HG03139 (cell line): ENCODE measurements around the gene MAML3.
"Not testable (repeated sequence)": the region's sequence is repeated elsewhere in the genome, so short reads cannot be mapped to it uniquely, and the experiment has no call there.

ENCODE experiments used
- ATAC-seq: cut with Tn5 transposase; IDR thresholded peaks from one replicate; pipeline ENCODE4 v1.9.1; 2021; ENCODE audit not compliant: unreplicated experiment

MAML3 gene

DNA sequence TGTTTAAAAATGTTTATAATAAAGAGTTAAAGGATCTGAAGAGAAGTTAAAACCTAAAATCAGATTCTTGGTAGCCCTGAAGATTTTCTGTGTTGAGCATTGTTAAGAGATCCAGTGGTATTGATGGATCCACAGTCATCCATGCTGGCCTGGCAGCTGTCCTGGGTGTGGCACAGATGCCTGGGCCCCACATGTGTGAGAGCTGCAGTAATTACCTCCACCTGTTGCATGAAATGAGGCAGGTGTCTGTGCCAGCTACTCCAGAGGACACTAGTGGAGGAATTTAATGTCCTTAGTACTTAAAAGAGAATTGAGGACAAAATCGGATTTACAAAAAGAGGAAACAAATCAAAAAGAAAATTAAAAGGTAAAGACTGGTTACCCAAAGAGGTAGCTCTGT lies 444.3 kb downstream of the MAML3 start:
- no peak for ATAC-seq

DNA sequence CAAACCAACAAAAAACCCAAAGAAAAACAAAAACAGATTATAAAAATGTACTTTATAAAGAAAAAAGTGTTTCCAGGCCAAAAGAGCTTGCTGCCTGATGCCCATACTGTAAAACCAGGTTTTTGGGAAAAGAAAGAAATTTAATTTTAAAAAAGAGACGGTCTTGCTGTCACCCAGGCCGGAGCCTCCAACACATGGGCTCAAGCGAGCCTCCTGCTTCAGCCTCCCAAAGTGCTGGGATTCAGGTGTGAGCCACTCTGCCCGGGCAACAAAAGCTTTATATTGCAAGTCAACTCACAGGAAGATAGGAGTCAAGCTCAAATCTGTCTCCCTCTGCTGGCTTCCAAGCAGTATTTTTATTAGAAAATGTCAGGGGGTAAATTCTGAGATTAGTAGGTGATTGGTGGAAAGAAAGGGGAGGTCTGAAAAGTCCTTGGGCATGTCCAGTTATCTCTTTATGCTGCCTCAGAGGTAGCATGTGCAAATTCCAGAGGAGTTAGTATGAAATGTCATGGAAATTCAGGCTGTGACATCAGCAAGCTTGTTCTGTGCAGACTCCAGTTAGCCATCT lies 449.0 kb downstream of the MAML3 start:
- no peak for ATAC-seq

DNA sequence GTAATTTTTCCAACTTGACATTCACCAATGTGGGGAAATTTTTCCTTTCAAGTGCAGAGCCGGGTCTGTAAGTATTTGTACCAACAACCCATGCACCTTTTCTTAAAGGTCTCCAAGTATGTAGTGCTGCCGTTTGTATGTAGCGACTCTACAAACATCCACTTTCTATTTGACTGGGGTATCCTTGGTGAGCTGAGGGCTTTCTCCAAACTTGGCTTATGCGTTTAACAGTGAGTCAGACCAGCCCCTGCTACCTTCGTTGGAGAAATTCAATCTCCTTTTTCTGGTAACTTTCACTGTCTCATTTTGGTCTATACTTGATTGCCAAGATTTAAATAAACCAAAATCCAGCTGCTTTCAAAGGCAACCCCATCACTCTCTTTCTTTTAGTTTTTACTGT lies 453.4 kb downstream of the MAML3 start:
- no peak for ATAC-seq

DNA sequence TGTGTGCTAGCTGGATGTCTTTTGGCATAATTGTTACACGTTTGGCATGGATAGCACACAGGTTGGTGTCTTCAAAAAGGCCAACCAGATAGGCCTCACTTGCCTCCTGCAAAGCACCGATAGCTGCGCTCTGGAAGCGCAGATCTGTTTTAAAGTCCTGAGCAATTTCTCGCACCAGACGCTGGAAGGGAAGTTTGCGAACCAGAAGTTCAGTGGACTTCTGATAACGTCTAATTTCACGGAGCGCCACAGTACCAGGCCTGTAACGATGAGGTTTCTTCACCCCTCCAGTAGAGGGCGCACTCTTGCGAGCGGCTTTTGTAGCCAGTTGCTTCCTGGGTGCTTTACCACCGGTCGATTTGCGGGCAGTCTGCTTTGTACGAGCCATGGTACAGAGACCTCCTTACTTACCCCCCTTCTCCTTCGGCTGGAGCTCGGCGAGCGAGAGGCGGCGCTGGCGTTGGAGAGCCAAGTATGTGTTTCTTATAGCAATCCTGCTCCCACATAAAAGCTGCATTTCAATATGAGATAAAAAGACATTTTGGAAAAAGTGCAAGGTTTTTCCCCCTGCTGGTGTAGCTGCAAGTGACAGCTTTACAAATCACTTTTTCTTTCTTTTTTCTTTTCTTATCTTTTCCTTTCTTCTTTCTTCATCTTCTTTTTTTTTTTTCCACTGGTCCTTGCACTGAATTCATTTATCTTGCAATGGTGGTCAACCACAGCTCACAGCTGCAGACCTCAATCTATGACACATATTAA lies 455.6 kb downstream of the MAML3 start:
- ATAC-seq, result not testable (repeated sequence)

DNA sequence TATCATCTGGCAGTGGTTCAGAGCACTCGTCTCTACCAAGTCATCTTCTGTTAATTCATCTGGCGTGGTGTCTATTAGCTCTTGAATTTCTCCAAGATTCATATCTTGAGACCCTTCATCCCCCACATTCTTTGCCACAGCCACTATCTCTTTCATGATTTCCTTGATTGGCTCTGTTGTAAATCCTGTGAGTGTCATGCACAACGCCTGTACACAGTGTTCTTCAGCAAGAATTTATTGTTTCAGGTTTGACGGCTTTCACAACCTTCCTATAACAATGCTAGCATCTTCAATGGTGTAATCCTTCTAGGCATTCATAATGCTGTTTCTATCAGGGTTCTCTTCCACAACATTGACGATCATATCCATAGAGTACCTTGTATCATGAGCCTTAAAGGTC lies 457.5 kb downstream of the MAML3 start:
- ATAC-seq, result no peak

DNA sequence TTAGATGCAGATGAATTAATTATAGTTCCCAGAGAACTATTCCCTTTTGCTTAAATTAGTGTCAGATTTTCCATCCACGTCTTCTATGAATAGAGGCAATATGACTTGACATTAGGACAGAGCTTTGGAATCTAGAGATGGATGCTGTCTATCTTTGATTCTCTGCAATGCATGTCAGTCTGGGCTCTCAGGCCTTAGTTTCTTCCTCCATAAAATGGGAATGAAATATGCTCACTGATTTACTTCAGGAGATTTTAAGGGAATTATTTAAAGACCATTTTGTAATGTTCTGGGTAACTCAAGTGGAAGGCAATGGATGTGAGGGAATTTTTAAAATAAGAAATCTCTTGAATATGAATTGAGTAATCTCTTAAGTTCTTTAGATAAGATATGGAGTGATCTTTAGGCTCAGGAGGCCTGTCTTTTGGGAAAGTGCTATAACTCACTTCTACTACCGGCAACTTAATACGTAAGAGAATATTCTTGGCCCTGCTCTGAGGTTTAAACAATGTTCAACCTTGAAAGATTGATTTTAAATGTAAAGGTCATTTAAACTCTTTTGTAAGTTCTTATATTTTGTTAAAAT lies 459.4 kb downstream of the MAML3 start:
- ATAC-seq, result no peak

DNA sequence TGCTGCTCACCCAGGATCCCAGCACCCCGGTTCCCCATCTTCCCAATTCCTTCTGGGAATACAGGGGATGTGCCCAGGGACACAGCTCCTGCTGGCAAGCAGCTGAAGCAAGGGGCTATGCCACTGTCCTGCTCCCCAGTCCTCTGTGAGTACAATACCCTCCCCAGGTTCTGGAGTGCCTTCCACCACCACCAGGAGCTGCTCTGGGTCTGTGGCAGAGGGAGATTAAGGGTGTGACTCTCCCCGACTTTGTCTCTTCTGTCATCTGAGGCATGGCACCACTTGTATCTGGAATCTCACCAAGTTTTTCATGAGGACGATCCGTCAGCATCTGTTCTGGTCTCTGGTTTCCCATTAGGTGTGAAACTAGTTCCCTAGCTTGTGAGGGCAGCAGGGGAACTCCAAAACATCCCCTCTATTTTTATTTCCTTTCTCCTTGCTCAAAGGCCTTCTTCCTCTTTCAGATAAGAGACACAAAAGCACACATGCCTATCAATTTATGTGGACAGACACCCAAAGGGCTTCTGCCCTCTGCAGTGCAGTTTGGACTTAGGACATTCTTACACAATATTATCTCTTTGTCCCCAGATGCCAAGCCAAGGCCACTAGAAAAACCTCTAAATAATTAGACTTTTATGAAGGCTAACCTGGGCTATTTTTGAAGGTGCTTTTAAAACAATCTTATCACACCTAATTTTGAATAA lies 461.5 kb downstream of the MAML3 start:
- ATAC-seq, result no peak

DNA sequence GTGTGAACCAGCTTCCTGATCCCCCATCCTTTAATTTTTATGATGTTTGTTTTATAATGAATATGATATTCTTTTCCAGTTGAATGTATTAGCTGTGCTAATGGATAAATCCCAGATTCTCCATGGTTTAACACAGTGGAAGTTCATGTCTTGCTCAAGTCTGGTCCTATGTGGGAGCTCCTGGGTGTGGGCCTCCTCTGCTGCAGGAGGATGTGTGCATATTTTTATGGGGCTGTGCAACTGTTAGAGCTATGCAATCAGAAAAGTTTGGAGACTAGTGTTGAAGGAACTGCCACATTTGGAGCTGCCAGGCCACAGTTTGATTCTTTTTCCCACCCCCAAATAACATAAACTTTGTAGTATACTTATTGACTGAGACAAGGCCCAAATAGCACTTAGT lies 463.6 kb downstream of the MAML3 start:
- no peak for ATAC-seq

DNA sequence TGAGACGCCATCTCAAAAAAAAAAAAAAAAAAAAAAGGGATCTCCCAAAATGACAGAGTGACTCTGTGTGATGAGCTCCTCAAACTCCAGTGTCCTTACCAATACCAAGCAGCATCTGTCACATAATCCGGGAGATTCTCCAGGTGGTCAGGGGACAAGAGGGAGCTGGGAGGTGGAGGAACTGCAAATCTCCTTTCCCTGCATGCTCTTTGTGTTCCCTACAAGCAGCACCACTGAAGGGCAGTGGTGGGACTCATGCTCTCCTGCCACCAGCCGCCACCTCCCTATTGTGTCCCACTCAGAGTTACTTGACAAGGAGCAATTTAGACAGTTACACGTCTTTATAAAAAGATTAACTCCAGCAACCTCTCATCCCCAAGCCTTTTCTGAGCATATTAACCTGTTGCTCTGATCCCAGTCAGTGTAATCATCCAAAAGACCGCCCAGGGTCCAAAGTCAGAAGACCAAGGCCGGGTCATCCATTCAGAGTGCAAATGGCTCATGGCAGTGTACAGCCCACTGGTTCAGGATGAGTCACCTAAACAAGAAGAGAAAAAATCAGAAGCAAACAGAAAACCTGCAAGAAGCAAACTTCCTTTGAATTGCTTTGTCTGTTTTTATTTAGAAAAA lies 464.8 kb downstream of the MAML3 start:
- ATAC-seq, result no peak

DNA sequence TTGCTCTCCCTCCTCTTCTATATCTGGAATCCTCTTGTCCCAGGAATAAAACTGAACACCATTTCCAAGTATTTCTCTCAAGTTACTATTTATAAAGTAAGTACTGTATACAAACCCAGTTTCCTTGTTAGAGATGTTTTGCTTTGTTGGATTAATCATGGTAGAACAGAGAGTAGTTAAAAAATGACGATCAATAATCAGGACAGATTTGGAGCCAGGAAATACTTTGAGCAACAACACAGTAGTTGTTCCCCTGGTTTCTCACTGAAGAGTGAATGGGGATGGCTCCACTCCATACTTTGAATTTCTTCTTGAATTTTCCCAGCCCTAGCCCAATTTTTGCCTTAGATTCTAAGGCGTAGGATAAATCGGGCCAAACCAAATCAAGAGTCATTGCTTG lies 467.0 kb downstream of the MAML3 start:
- no peak for ATAC-seq

DNA sequence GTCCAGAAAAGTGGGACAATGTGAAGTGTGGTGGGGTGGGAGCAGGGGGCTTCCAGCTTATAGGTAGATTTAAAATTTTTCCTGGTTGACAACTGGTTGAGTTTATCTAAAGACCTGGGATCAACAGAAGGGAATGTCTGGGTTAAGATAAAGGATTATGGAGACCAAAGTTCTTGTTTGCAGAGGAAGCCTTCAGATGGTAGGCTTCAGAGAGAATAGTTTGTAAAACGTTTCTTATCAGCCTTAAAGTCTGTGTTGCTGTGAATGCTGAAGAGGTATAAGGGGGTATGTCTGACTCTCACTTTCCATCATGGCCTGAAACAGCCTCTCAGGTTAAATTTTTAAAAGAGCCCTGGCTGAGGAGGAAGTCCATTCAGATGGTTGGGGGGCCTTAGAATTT lies 467.9 kb downstream of the MAML3 start:
- no peak for ATAC-seq

DNA sequence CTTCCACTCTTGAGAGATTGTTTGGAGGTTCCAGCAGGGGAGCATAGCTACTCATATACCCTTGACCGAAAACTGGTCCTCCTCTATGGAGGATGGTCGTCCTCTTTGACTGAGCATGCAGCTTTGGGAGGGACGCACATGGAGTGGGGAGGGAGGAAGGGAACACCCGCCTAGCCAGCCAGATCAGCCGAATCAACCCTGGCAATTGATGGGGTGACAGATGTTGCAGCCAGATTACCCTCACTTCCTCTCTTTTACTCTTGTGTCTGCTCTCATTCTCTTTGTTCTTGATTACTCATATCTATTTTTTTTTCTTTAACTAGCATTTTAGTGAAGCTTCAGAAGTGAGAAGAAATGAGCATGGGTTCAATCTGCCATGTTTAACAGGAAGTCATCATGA lies 468.8 kb downstream of the MAML3 start:
- ATAC-seq, result no peak

DNA sequence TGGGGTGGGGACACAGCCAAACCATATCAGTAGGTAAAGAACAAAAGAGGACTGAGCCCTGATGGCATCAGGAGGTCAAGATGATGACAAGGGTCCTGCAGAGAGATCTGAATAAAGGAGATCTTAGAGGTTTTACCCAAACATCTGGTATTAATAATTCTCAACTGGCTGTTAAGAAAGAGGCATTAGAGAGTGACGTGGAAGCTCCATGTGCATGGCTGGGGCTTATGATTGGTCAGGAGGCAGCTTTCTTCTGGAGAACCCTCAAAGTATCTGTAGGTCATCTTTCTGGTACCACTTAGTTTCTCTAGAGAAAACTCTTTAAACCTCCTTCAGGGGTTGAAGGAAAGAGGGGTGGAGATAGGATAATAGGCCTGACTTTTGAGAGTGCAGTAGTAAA lies 469.6 kb downstream of the MAML3 start:
- no peak for ATAC-seq

DNA sequence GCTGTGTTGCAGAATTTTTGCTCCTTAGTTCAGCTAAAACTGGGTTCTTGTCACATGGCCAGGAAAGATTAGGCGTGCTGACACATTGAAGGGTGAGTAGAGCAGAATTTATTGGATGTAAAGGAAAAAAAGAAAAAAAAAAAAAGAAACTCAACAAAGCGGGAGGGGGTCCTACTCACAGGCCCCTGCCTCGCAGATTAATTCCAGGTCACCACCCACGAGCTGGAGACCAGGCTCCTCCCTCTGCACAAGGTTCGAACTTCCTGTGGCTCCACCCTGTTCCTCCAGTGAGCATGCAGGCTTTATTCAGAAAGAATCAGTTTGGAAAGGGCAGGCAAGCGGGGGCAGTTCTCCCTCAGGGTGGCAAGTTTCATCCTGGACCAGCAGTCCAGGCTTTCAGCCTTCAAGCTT lies 471.2 kb downstream of the MAML3 start:
- ATAC-seq, result no peak

DNA sequence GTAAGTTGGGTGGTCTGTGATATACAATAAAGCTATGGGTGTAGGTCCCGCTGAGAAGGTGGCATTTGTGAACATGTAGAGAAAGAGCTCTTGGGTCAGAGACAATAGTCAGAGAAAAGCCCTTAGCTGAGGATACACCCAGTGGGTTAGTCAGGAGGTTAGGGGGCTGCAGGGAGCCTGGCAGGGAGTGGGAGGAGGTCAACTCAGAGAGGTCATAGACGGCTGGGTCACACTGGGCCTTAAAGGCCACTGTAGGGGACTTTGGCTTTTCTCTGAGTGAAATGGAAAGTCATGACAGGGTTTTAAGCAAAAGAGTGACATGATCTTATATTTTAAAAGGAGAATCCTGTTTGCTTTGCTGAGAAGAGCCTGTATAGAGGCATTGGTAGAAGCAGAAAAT lies 471.7 kb downstream of the MAML3 start:
- ATAC-seq, result no peak

DNA sequence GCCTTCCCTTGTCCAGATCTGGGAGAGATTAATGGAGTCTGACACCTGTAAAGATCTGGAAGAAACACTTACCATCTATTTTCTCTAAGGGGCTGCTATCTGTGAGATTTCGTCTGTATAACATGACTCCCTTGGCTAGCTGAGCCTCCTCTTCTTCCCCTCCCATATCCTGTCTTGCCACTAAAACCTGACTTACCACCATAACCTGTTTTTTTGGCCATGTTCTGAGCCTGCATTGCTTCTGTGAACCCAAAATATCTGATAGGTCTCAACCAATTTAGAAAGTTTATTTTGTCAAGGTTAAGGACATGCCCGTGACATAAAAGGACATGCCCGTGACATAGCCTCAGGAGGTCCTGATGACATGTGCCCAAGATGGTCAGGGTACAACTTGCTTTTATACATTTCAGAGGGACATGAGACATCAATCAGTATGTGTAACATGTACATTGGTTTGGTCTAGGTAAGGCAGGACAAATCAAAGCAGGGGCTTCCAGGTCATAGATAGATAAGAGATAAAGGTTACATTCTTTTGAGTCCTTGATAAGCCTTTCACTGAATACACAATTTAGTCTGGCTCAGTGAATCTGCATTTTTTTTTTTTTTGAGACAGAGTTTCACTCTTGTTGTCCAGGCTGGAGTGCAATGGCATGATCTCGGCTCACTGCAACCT lies 476.9 kb downstream of the MAML3 start:
- ATAC-seq, result no peak

DNA sequence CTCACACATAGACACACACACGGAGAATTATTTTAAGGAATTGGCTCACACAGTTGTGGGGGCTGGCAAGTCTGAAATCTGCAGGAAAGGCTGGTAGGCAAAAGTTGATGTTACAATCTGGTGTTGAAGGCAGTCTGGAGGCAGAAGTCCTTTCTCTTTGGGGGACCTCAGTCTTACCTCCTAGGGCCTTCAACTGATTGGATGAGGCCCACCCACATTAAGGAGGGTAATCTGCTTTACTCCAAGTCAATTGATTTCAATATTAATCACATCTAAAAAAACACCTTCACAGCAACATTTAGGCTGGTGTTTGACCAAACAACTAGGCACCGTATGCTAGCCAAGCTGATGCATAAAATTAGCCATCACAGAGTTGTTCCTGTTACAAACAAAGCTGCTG lies 477.6 kb downstream of the MAML3 start:
- no peak for ATAC-seq

DNA sequence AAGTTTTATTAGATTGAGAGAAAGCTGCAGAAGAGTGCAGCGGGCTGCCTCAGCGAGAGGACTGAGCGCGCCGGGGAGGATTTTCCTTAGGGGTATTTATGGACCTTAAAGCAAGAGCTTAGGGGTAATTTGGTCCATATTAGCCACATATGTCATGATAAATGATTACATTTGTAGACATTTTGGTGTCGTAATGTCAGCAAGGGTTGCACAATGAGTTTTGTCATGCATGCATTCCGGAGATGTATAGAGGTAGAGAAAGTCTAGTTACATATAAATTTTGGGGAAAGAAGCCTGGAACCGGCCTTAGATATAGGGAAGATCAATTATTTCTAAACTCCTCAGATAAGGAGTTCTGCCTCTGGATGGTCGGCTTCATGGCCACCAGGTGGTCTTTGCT lies 478.3 kb downstream of the MAML3 start:
- ATAC-seq, result no peak

DNA sequence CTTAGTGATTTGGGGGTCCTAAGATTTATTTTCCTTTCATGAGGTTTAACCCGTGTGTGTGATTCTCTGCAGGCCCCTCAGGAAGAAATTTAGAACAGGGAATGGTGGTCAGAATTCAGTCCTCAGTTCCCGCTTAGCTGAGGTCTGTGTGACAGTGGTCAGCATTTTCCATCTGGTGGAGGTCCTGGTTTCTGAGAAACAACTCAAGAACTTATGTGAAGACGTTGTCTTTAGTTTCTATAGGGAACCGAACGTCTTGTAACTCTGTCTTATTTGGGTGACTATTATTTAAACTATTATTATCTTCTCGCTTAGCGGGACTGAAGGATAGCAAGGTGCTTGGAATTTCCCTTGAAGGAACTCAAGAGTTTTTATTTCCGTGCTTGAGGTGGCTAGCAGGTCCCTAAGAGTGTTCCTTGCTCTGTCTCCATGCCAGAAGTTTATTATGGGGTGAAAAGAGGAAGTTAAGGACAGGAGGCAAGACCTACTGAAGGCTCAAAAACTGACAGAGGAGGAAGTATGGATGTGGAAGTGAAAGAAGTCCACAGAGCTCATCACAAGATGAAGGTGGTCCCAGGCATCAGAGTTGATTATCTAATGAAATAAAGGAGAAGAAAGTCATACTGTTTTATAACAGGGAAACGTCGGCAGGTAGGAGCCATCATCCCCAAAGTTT lies 479.0 kb downstream of the MAML3 start:
- peak; percentile 63 for ATAC-seq

DNA sequence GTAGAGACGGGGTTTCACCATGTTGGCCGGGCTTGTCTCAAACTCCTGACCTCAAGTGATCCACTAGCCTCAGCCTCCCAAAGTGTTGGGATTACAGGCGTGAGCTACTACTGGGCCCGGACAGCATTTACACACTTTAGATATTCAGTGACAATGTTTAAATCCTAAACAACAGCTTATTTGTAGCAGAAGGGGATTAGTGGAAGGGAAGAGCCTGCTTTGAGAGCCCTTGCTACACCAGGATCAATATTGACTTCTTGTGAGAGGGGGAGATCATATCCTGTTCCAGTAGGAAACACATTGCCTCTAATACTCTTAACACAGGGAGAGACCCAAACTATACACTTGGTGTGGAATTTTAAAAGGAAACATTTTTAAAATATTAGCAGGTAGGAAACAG lies 481.3 kb downstream of the MAML3 start:
- no peak for ATAC-seq
